ENCODE measurements around the gene ZBTB17. TPM values are rescaled to one million over a fixed set of nuclear protein-coding genes. Genes with fewer than 3 reads are reported as not detected.
"Not testable (repeated sequence)": the region's sequence is repeated elsewhere in the genome, so short reads cannot be mapped to it uniquely, and the experiment has no call there.

ZBTB17 gene
- total RNA-seq, 1 experiment from 2014 or later: 44.2 TPM

GRCh38 chr1:16006552-16007485, 30.9 kb upstream of the ZBTB17 start:
- no TSS peak for BruUV-seq (replicated peaks)
- Histone ChIP-seq H3K79me2 (ENCODE audit: low read length) (no peaks in the 10 kb centered on the region), H3K9me3 (ENCODE audit: low read length) (no peaks in the 10 kb centered on the region), H3K4me1 (ENCODE audit: insufficient read depth, low read length) (peaks cover 6% of the 10 kb centered on the region), H2AFZ (ENCODE audit: low read length) (no peak overlapping the region), H3K4me2 (ENCODE audit: low read length) (no peak overlapping the region), H3K27ac (ENCODE audit: low read length) (no peak overlapping the region), H4K20me1 (ENCODE audit: low read length) (no peaks in the 10 kb centered on the region), H3K36me3 (ENCODE audit: low read depth, low read length) (no peaks in the 10 kb centered on the region), H3K9ac (ENCODE audit: low read length) (no peak overlapping the region), H3F3A (ENCODE audit: low read length, unreplicated experiment) (no peaks in the 10 kb centered on the region), H3K9me2 (replicated peaks; ENCODE audit: low read length) (no peaks in the 10 kb centered on the region), H3K27me3 (ENCODE audit: low read length) (no peaks in the 10 kb centered on the region), H3K4me3 (ENCODE audit: low read length) (no peak overlapping the region)
- intact Hi-C loops (cut with micrococcal nuclease): no loop called here
- ATAC-seq (peak; percentile 12; the same call in 1 of the 2 replicates), DNase-seq (peak; percentile 46)
- peak; percentile 48; the same call in 1 of the 2 replicates for TF ChIP-seq CTCF (conservative IDR thresholded peaks at IDR 0.05; ENCODE audit: low read depth, low read length)
- TF ChIP-seq EZH2 (IDR thresholded peaks at IDR 0.05; ENCODE audit: low read length, unreplicated experiment): no peak
- POLR2A ChIA-PET (ENCODE audit: unreplicated experiment): no interaction called here
- CTCF ChIA-PET: interaction anchor here (0.6 kb wide), 1 partner anchor 60 kb away, joined by 6 read pairs; no protein-coding TSS in a partner anchor

- H2AFZ ChIP-seq (ENCODE audit: low read length): no peak overlapping the region
- H4K20me1 ChIP-seq (ENCODE audit: low read length): no peaks in the 10 kb centered on the region
- no peaks in the 10 kb centered on the region for H3K9me3 ChIP-seq (ENCODE audit: low read length)
- intact Hi-C loops (cut with micrococcal nuclease): no loop called here
- no TSS peak for BruUV-seq (replicated peaks)
- ATAC-seq (no peak), DNase-seq (no peak)
- H3K4me2 ChIP-seq (ENCODE audit: low read length): no peak overlapping the region
- no peaks in the 10 kb centered on the region for H3K79me2 ChIP-seq (ENCODE audit: low read length)
- no peak overlapping the region for H3K9ac ChIP-seq (ENCODE audit: low read length)
- H3F3A ChIP-seq (ENCODE audit: low read length, unreplicated experiment): no peaks in the 10 kb centered on the region
- no peaks in the 10 kb centered on the region for H3K27me3 ChIP-seq (ENCODE audit: low read length)
- peaks cover 6% of the 10 kb centered on the region for H3K4me1 ChIP-seq (ENCODE audit: insufficient read depth, low read length)
- no peaks in the 10 kb centered on the region for H3K36me3 ChIP-seq (ENCODE audit: low read depth, low read length)
- H3K4me3 ChIP-seq (ENCODE audit: low read length): no peak overlapping the region
- no peak overlapping the region for H3K27ac ChIP-seq (ENCODE audit: low read length)
- H3K9me2 ChIP-seq (replicated peaks; ENCODE audit: low read length): no peaks in the 10 kb centered on the region
- TF ChIP-seq CTCF (conservative IDR thresholded peaks at IDR 0.05; ENCODE audit: low read depth, low read length) (no peak), EZH2 (IDR thresholded peaks at IDR 0.05; ENCODE audit: low read length, unreplicated experiment) (no peak), EZH2phosphoT487 (IDR thresholded peaks at IDR 0.05; ENCODE audit: borderline replicate concordance, low read length) (no peak)
- CTCF ChIA-PET: no interaction called here
- POLR2A ChIA-PET (ENCODE audit: unreplicated experiment): no interaction called here
These were observed 30.1 kb upstream of the ZBTB17 start for GRCh38 chr1:16006010-16006409.

- H3K79me2 ChIP-seq (ENCODE audit: low read length): no peaks in the 10 kb centered on the region
- intact Hi-C loops (cut with micrococcal nuclease): no loop called here
- H3K27ac ChIP-seq (ENCODE audit: low read length): no peak overlapping the region
- DNase-seq (no peak), ATAC-seq (no peak)
- H3K4me1 ChIP-seq (ENCODE audit: insufficient read depth, low read length): peaks cover 6% of the 10 kb centered on the region
- no peaks in the 10 kb centered on the region for H3K27me3 ChIP-seq (ENCODE audit: low read length)
- no peak overlapping the region for H3K4me3 ChIP-seq (ENCODE audit: low read length)
- TF ChIP-seq CTCF (conservative IDR thresholded peaks at IDR 0.05; ENCODE audit: low read depth, low read length): no peak
- TF ChIP-seq EZH2 (IDR thresholded peaks at IDR 0.05; ENCODE audit: low read length, unreplicated experiment): no peak
- TF ChIP-seq EZH2phosphoT487 (IDR thresholded peaks at IDR 0.05; ENCODE audit: borderline replicate concordance, low read length): no peak
- H3F3A ChIP-seq (ENCODE audit: low read length, unreplicated experiment): no peaks in the 10 kb centered on the region
- POLR2A ChIA-PET (ENCODE audit: unreplicated experiment): no interaction called here
- CTCF ChIA-PET: no interaction called here
- H3K36me3 ChIP-seq (ENCODE audit: low read depth, low read length): no peaks in the 10 kb centered on the region
- no peak overlapping the region for H3K4me2 ChIP-seq (ENCODE audit: low read length)
- H3K9me3 ChIP-seq (ENCODE audit: low read length): no peaks in the 10 kb centered on the region
- no peak overlapping the region for H3K9ac ChIP-seq (ENCODE audit: low read length)
- no TSS peak for BruUV-seq (replicated peaks)
- H3K9me2 ChIP-seq (replicated peaks; ENCODE audit: low read length): no peaks in the 10 kb centered on the region
- no peaks in the 10 kb centered on the region for H4K20me1 ChIP-seq (ENCODE audit: low read length)
- H2AFZ ChIP-seq (ENCODE audit: low read length): no peak overlapping the region
These were observed 29.7 kb upstream of the ZBTB17 start for GRCh38 chr1:16005597-16005996.

GRCh38 chr1:16001274-16001673, 25.4 kb upstream of the ZBTB17 start:
- H4K20me1 ChIP-seq (ENCODE audit: low read length); CTCF ChIA-PET; H3K4me1 ChIP-seq (ENCODE audit: insufficient read depth, low read length); ATAC-seq; H3K9me3 ChIP-seq (ENCODE audit: low read length); BruUV-seq (replicated peaks); H3K4me2 ChIP-seq (ENCODE audit: low read length); H3K27ac ChIP-seq (ENCODE audit: low read length); H2AFZ ChIP-seq (ENCODE audit: low read length); H3K27me3 ChIP-seq (ENCODE audit: low read length); intact Hi-C loops (cut with micrococcal nuclease); H3K9ac ChIP-seq (ENCODE audit: low read length); H3K79me2 ChIP-seq (ENCODE audit: low read length); H3F3A ChIP-seq (ENCODE audit: low read length, unreplicated experiment); DNase-seq; H3K36me3 ChIP-seq (ENCODE audit: low read depth, low read length); H3K9me2 ChIP-seq (replicated peaks; ENCODE audit: low read length); H3K4me3 ChIP-seq (ENCODE audit: low read length): not testable (repeated sequence)
- POLR2A ChIA-PET (ENCODE audit: unreplicated experiment): interaction anchor here (0.6 kb wide), 1 partner anchor 203 kb away, joined by 4 read pairs; no protein-coding TSS in a partner anchor

Data from PC-3 (cell line).